Hindlimb muscle (tissue), 1 donor: ENCODE measurements around the gene PATL2. TPM values are rescaled to one million over a fixed set of nuclear protein-coding genes. Genes with fewer than 3 reads are reported as not detected.
A peak's percentile ranks its signal among the peaks of the same experiment; 100 is the strongest.
"Not testable (repeated sequence)": the region's sequence is repeated elsewhere in the genome, so short reads cannot be mapped to it uniquely, and the experiment has no call there.

Experiments used
- DNase-seq: peaks from one replicate; pipeline ENCODE4 v3.0.0-alpha.2; 2013
- polyA plus RNA-seq: library from polyadenylated mRNA; unstranded; fragments of 120-200 nt; gene quantifications from one replicate; pipeline ENCODE4 v1.2.1, GENCODE V29; 2013; ENCODE audit not compliant: insufficient read length

The PATL2 gene
- polyA plus RNA-seq, 1 donor = 1.9 TPM

DNA sequence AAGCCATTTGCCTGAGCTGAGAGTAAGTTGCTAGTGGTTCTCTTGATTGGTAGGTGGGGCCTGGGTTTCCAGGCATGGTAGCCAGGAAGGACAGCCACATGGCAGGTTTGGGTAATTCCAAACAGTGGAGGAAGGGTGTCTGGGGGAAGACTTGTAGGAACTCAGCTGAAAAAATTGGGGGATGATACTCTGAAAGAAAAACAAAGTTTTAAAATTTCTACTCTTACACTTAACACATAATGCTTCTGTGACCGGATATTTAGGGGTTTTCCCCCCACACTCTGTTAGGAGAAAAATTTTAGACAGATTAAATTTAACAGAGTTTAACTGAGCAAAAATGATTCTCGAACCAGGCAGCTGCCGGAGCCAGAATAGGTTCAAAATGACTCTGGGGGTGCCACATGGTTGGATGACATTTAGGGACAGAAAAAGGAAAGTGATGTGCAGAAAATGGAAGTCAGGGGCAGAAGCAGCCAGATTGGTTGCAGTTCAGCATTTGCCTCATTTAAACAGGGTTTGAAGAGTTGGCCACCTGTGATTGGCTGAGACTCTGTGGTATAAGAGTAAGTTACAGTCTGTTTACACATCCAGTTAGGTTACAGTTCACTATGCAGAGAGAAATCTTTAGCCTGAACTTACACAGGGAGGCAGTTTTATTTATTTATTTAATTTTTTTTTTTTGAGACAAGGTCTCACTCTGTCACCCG is 8.3 kb upstream of the PATL2 start:
- DNase-seq = no peak

DNA sequence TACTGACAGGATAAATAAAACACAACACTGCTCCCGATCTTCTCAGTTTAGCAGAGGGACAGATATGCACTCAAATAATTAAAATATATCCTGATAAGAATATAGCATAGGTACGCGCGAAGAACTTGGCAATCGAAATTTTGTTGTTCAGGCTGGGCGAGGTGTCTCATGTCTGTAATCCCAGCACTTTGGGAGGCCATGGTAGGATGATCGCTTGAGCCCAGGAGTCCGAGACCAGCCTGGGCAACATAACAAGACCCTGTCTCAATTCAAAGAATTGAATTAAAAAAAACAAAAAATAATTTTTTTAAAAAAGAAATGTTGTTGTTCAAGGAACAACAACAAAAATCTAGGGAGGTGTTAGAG is 7.8 kb upstream of the PATL2 start:
- DNase-seq = no peak

DNA sequence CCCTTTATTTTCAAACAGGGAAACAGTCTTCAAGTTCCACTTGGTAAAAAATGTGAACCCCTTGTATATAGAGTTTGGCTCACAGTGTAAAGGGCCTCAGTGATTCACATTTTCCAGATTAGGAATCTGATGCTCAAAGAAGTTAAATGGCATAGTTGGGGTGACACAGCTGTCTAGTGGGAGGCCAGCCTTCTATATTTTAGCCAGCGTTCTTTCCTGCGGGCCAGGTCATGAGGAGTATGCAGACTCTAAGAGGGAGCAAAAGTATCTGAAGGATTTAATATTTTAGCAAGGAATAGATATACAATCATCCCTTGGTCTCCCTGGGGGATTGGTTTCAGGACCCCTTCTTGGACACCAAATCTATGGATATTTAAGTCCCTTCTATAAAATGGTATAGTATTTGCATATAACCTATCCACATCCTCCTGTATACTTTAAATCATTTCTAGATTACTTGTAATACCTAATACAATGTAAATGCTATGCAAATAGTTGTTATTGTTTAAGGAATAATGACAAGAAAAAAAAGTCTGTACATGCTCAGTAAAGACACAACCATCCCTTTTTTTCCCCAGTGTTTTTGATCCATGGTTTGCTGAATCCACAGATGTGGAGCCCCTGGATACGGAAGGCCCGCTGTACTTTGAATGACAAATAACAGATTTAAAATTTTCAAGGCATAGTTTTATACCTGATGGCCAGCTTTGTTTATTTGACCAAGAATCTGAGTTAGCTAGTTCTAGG is 7.2 kb upstream of the PATL2 start:
- DNase-seq = no peak

DNA sequence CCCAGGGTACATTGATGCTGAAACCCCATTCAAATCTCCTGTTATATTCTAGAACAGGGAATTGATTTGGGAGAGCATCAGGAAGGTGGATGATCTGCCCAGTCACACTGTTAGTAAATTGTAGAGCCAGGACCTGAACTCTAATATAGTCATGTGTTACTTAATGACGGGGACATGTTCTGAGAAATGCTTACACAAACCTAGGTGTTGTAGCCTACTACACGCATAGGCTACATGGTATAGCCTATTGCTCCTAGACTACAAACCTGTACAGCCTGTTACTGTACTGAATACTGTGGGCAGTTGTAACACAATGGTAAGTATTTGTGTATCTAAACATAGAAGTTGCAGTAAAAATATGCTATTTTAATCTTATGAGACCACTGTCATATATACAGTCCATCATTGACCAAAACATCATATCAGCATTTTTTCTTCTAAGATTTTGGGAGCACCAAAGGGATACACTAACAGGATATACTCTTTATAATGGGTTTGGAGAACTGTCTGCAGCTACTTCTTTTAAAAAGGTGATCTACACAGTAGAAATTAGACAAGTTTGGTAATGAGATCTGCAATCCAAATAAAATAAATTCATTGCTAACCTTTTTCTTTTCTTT is 6.0 kb upstream of the PATL2 start:
- DNase-seq = no peak

DNA sequence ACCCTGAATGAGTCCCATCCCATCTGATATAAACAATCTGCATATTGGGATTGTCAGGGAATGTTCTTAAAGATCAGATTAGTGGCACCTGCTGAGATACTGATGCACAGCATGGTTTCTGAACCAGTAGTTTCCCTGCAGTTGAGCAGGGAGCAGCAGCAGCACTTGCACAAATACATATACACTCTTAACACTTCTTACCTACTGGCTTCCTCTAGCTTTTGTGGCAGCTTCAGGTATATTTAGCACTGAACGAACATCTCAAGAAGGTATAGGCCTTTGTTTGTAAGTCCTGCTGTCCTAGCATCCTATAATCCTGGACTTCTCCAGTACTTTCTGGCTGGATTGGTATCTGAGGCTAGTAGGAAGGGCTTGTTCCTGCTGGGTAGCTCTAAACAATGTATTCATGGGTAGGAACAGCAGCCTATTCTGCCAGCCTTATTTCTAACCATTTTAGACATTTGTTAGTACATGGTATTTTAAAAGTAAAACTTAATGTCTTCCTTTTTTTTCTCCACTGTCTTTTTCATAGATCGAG is 4.7 kb upstream of the PATL2 start:
- no peak for DNase-seq

DNA sequence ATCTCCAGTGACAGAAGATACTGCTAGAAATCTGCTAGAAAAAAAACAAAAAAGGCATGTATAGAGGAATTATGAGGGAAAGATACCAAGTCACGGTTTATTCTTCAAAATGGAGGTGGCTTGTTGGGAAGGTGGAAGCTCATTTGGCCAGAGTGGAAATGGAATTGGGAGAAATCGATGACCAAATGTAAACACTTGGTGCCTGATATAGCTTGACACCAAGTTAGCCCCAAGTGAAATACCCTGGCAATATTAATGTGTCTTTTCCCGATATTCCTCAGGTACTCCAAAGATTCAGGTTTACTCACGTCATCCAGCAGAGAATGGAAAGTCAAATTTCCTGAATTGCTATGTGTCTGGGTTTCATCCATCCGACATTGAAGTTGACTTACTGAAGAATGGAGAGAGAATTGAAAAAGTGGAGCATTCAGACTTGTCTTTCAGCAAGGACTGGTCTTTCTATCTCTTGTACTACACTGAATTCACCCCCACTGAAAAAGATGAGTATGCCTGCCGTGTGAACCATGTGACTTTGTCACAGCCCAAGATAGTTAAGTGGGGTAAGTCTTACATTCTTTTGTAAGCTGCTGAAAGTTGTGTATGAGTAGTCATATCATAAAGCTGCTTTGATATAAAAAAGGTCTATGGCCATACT is 4.1 kb upstream of the PATL2 start:
- DNase-seq = no peak

DNA sequence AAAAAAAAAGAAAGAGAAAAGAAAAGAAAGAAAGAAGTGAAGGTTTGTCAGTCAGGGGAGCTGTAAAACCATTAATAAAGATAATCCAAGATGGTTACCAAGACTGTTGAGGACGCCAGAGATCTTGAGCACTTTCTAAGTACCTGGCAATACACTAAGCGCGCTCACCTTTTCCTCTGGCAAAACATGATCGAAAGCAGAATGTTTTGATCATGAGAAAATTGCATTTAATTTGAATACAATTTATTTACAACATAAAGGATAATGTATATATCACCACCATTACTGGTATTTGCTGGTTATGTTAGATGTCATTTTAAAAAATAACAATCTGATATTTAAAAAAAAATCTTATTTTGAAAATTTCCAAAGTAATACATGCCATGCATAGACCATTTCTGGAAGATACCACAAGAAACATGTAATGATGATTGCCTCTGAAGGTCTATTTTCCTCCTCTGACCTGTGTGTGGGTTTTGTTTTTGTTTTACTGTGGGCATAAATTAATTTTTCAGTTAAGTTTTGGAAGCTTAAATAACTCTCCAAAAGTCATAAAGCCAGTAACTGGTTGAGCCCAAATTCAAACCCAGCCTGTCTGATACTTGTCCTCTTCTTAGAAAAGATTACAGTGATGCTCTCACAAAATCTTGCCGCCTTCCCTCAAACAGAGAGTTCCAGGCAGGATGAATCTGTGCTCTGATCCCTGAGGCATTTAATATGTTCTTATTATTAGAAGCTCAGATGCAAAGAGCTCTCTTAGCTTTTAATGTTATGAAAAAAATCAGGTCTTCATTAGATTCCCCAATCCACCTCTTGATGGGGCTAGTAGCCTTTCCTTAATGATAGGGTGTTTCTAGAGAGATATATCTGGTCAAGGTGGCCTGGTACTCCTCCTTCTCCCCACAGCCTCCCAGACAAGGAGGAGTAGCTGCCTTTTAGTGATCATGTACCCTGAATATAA is 2.2 kb upstream of the PATL2 start:
- no peak for DNase-seq

DNA sequence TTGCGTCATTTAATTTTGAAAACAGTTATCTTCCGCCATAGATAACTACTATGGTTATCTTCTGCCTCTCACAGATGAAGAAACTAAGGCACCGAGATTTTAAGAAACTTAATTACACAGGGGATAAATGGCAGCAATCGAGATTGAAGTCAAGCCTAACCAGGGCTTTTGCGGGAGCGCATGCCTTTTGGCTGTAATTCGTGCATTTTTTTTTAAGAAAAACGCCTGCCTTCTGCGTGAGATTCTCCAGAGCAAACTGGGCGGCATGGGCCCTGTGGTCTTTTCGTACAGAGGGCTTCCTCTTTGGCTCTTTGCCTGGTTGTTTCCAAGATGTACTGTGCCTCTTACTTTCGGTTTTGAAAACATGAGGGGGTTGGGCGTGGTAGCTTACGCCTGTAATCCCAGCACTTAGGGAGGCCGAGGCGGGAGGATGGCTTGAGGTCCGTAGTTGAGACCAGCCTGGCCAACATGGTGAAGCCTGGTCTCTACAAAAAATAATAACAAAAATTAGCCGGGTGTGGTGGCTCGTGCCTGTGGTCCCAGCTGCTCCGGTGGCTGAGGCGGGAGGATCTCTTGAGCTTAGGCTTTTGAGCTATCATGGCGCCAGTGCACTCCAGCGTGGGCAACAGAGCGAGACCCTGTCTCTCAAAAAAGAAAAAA is 1.4 kb upstream of the PATL2 start:
- peak; percentile 82 for DNase-seq

DNA sequence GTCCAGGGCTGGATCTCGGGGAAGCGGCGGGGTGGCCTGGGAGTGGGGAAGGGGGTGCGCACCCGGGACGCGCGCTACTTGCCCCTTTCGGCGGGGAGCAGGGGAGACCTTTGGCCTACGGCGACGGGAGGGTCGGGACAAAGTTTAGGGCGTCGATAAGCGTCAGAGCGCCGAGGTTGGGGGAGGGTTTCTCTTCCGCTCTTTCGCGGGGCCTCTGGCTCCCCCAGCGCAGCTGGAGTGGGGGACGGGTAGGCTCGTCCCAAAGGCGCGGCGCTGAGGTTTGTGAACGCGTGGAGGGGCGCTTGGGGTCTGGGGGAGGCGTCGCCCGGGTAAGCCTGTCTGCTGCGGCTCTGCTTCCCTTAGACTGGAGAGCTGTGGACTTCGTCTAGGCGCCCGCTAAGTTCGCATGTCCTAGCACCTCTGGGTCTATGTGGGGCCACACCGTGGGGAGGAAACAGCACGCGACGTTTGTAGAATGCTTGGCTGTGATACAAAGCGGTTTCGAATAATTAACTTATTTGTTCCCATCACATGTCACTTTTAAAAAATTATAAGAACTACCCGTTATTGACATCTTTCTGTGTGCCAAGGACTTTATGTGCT is 721 bp upstream of the PATL2 start:
- DNase-seq = peak; percentile 81

DNA sequence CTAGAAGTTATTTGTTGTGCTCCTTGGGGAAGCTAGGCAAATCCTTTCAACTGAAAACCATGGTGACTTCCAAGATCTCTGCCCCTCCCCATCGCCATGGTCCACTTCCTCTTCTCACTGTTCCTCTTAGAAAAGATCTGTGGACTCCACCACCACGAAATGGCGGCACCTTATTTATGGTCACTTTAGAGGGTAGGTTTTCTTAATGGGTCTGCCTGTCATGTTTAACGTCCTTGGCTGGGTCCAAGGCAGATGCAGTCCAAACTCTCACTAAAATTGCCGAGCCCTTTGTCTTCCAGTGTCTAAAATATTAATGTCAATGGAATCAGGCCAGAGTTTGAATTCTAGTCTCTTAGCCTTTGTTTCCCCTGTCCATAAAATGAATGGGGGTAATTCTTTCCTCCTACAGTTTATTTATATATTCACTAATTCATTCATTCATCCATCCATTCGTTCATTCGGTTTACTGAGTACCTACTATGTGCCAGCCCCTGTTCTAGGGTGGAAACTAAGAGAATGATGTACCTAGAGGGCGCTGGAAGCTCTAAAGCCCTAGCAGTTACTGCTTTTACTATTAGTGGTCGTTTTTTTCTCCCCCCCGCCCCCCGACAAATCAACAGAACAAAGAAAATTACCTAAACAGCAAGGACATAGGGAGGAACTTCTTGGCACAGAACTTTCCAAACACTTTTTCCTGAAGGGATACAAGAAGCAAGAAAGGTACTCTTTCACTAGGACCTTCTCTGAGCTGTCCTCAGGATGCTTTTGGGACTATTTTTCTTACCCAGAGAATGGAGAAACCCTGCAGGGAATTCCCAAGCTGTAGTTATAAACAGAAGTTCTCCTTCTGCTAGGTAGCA is 657 bp downstream of the PATL2 start:
- DNase-seq = no peak

DNA sequence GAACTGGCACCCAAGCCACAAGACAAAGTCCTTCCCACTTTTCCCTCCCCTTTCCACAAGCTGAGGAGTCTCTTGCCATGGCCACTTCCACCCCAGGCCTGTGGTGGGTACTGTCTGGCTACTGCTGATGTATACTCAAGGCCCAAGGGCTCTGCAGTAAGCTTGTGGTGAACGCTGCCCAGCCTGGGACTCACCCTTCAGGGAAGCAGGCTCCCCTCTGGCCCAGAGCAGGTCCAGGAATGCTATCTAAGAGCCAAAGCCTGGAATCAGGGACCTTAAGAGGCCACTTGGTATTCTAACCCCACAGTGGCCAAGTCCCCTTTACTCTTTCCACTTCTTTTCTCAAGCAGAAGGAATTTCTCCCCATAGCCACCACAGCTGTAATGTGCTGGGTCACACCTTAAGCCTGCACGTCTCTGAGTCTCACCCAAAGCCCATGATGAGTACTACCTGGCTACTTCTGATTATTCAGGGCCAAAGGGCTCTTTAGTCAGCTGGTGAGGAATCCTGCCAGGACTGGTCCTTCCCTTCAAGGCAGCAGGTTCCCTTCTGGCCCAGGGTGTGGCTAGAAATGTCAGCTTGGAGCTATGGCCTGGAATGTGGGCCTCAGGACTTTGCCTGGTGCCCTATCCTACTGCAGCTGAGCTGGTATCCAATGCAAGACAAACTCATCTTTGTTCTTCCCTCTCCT is 4.0 kb downstream of the PATL2 start:
- no peak for DNase-seq

DNA sequence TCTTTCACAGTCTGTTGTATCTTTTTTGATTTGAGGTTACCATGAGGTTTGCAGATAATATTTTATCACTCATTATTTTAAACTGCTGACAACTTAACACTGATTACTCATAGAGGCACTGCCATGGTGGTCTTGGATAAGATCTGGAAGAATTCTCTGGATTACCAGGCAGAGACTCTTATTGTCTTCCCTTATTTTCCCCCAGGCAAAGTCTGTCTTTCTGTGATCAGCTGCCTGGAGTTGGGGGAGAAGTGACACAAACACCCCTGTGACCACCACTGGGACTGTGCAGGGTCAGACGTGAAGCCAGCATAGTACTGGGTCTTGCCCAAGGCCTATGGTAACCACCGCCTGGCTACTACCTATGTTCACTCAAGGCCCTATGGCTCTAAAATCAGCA is 4.7 kb downstream of the PATL2 start:
- no peak for DNase-seq

DNA sequence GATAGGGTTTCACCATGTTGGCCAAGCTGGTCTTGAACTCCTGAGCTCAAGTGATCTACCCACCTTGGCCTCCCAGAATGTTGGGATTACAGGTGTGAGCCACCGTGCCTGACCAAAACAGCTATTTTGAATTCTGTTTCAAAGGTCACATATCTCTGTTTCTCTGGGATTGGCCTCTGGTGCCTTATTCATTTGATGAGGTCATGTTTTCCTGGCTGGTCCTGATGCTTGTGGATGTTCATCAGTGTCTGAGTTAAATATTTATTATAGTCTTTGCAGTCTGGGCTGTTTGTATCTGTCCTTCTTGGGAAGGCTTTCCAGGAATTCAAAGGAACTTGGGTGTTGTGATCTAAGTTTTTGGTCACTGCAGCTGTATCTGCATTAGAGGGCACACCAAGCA is 5.1 kb downstream of the PATL2 start:
- DNase-seq = no peak

DNA sequence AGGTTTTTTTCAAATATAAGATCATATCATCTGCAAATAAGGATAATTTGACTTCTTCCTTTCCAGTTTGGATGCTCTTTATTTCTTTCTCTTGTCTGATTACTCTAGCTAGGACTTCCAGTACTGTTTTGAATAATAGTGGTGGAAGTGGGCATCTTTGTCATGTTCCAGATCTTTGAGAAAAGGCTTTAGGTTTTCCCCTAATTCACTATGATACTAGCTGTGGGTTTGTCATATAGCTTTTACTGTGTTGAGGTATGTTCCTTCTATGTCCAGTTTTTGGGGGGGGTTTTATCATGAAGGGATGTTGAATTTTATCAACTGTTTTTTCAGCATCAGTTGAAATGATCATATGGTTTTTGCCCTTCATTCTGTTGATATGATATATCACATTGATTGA is 10.4 kb downstream of the PATL2 start:
- DNase-seq = not testable (repeated sequence)

DNA sequence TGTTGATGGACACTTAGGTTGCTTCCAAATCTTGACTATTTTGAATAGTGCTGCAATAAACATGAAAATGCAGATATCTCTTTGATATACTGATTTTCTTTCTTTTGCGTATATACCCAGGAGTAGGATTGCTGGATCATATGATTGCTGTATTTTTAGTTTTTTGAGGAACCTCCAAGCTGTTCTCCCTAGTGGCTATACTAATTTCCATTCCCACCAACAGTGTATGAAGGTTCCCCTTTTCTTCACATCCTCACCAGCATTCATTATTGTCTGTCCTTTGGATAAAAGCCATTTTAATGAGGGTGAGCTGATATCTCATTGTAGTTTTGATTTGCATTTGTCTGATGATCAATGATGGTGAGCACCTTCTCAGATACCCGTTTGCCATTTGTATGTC is 12.5 kb downstream of the PATL2 start:
- no peak for DNase-seq

DNA sequence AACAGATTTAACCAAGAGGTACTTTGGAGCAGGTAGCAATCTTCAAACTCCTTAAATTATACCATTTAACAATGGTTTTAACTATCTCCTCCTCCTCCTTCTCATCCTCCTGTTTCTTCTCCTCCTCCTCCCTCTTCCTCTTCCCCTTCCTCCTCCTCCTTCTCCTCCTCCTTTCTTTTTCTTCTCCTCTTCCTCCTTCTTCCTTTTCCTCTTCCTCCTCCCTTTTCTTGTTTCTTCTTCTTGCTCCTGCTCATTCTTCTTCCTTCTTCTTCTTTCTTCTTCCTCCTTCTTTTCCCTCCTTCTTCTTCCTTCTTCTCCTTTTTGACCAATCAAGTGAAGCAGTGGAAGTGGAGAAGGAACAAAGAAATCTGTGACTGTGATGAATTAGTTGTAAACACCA is 14.1 kb downstream of the PATL2 start:
- no peak for DNase-seq

DNA sequence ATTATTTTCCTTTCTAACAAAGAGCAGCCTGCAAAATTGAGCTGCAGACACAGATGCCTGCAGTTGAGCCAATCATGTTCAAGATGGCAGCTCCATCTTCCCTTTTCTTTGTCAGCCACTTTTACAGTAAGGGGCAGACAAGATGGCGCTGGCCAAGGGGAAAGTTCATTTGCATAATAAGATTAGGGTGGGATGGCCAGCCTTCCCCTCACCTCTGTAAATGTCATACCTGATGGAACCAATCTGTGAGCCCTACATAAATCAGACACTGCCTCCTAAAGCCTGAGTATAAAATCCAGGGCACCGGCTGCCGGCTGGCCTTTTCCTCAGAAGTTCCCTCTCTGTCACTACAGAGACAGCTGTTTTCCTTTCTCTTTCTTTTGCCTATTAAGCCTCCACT is 15.8 kb downstream of the PATL2 start:
- no peak for DNase-seq

DNA sequence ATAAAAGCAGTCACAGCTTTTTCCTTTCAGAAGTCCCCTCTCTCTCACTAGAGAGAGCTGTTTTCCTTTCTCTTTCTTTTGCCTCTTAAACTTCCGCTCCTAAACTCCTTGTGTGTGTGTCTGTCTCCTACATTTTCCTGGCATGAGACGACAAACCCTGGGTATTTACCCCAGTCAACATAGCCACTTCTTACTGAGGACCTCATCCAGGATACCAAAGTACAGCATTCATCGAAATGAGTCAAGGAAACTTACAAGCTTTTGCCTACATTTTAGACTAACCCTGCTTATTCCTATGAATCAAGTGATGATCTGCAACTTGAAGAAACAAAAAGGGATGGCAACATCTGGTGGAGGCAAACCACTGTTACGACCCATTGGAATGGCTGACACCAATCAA is 16.7 kb downstream of the PATL2 start:
- no peak for DNase-seq

DNA sequence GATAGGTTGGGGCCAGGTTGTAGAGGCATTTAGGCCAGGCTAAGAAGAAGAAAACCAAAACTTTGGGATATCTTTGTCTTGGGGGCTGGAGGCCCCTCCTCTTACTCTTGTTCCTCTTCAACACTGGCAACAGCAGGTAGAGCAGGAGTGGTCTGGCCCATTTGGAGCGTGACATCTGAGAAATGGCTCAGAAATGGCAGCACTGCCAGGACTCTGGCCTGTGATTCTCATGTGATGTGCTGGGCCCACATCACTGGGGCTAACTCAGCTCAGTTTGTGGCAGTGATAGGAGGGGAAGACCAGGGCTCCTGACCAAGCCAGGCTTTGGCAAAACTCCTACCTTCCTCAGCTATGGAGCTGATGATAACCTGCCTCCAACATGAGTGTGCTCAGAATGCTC is 18.5 kb downstream of the PATL2 start:
- DNase-seq = no peak
